ENCODE results near the gene NUDT8.
"Not testable (repeated sequence)": the region's sequence is repeated elsewhere in the genome, so short reads cannot be mapped to it uniquely, and the experiment has no call there.

- not testable (repeated sequence) for TF ChIP-seq POLR2AphosphoS5 (IDR thresholded peaks at IDR 0.05; ENCODE audit: borderline replicate concordance, low read depth, low read length); EZH2 (IDR thresholded peaks at IDR 0.05); FOXP2 (optimal IDR thresholded peaks at IDR 0.05; ENCODE audit: control extremely low read depth, extremely low read length, insufficient read depth)
Measured at GRCh38 chr11:67621928-67622327, 7.8 kb downstream of the NUDT8 start.
